ENCODE measurements around the gene NRXN2.

The NRXN2 gene

DNA sequence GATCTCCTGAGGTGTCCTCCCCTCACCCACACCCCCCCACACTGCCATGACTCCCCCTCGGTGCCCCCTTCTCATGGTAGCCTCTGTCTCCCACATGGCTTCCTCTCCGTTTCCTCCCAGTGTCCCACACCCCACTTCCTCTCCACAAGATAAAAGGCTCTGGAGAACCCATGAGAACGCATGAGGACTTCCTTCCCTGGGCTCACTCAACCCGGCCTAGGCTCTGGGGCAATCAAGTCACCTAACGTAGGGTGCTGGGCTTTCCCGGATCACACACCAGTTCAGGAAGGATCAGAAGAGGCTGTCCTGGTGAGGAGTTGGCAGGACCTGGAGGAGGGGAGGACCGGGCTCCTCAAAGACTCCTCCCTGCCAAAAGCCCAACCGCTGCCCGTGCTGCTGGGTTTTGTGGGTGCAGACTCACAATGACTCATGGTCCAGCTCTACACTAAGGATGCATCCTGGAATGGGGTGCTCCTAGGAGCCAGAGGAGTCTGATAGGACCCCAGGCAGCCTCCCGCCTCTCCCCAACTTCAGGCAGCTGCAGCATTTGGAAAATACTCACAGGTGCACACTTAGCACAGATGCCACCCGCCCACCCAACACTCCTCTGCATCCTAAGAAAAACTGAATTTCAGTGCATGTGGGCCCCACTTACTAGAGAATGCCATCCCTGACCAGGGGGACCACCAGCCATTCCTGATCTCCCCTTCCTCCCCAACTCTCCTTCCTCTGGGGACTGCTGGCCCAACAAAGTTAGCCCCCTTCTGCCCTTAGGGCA, 110.9 kb downstream of the NRXN2 start:
- ChIA-PET CTCF (interaction anchor here (1.0 to 1.4 kb wide), 2 partner anchors 32 to 38 kb away, joined by 3 read pairs; no protein-coding TSS in a partner anchor), POLR2A (no interaction called here)
- Histone ChIP-seq H3K9me3 (ENCODE audit: control extremely low read depth in 1 of 5, control insufficient read depth in 4 of 5, insufficient read depth in 2 of 5, low read depth in 1 of 5, low read length in 4 of 5) (no peaks in the 10 kb centered on the region), H3K4me1 (ENCODE audit: control extremely low read depth in 1 of 4, control insufficient read depth in 4 of 4, insufficient read depth in 4 of 4, low read length in 3 of 4) (peaks cover 0 to 72% (median 39%) of the 10 kb centered on the region in 4 experiments), H3K36me3 (ENCODE audit: control insufficient read depth in 4 of 4, insufficient read depth in 4 of 4, low read length in 3 of 4) (no peaks in the 10 kb centered on the region), H3K27ac (ENCODE audit: insufficient read depth in 1 of 2, low read depth in 1 of 2, low read length in 2 of 2, poor library complexity in 1 of 2, severe bottlenecking in 2 of 2) (no peak overlapping the region), H3K27me3 (replicated peaks in 2 of 5; ENCODE audit: control insufficient read depth in 4 of 5, insufficient read depth in 5 of 5, low read length in 4 of 5) (no peaks in the 10 kb centered on the region), H3K4me3 (ENCODE audit: control insufficient read depth in 1 of 7, extremely low read depth in 1 of 7, insufficient read depth in 4 of 7, low read depth in 2 of 7, low read length in 6 of 7) (peak overlapping the region in 2 of 7 experiments; percentile 16 to 33)
- peak; percentile 15 to 61 (median 51) for DNase-seq
- 93% methylated on average over 2 of the region's 11 CpGs for WGBS (ENCODE audit: insufficient coverage)

DNA sequence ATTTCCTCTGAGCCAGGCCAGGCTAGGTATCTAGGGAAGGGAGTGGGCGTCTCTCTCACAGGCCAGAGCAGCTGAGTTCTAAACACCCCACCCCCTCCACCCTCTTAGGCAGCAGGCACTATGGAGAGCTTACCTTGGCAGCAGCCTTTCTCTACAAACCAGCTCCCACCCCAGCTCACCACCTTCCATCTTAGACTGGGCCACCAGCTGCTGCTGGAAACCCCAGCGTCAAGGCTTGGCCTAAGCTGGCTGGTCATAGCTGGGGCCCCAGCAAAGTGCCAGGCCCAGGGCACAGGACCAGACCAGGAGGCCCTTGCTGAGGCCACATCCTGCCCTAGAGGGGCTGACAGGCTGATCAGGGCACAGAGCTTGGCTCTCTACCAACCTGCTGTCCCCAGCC, 111.8 kb downstream of the NRXN2 start:
- DNase-seq: no peak
- Histone ChIP-seq H3K4me3 (ENCODE audit: control insufficient read depth in 1 of 7, extremely low read depth in 1 of 7, insufficient read depth in 4 of 7, low read depth in 2 of 7, low read length in 6 of 7) (peak overlapping the region in 1 of 7 experiments; percentile 16), H3K27ac (ENCODE audit: insufficient read depth in 1 of 2, low read depth in 1 of 2, low read length in 2 of 2, poor library complexity in 1 of 2, severe bottlenecking in 2 of 2) (no peak overlapping the region), H3K36me3 (ENCODE audit: control insufficient read depth in 4 of 4, insufficient read depth in 4 of 4, low read length in 3 of 4) (no peaks in the 10 kb centered on the region), H3K4me1 (ENCODE audit: control extremely low read depth in 1 of 4, control insufficient read depth in 4 of 4, insufficient read depth in 4 of 4, low read length in 3 of 4) (peaks cover 0 to 72% (median 39%) of the 10 kb centered on the region in 4 experiments), H3K27me3 (replicated peaks in 2 of 5; ENCODE audit: control insufficient read depth in 4 of 5, insufficient read depth in 5 of 5, low read length in 4 of 5) (no peaks in the 10 kb centered on the region), H3K9me3 (ENCODE audit: control extremely low read depth in 1 of 5, control insufficient read depth in 4 of 5, insufficient read depth in 2 of 5, low read depth in 1 of 5, low read length in 4 of 5) (no peaks in the 10 kb centered on the region)
- POLR2A ChIA-PET: no interaction called here
- CTCF ChIA-PET: interaction anchor here (1.0 to 1.4 kb wide), 3 partner anchors 33 to 153 kb away, joined by 3 read pairs; no protein-coding TSS in a partner anchor
- 86% methylated on average over 1 of the region's 2 CpGs for WGBS (ENCODE audit: insufficient coverage)

DNA sequence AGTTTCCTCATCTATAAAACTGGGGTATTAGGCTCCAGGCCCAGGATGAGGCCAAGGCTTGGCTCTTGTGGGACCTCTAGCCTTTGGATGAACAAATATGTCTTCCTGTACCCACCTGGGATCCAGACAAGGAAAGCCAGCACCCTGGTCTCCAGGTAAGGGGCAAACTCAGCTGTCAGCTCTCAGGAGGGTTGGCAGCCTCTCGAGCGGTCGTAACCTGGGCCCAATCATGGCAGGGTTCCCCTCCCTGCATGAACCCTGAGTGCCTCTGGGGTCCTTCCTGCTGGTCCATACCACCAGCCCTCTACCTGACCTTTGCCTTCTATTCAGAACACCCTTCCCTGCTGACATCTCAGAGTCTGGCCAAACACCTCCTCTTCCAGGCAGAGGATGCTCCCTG, 112.4 kb downstream of the NRXN2 start:
- 100% methylated on average over 3 of the region's 3 CpGs for WGBS (ENCODE audit: insufficient coverage)
- Histone ChIP-seq H3K27me3 (replicated peaks in 2 of 5; ENCODE audit: control insufficient read depth in 4 of 5, insufficient read depth in 5 of 5, low read length in 4 of 5) (no peaks in the 10 kb centered on the region), H3K4me3 (ENCODE audit: control insufficient read depth in 1 of 7, extremely low read depth in 1 of 7, insufficient read depth in 4 of 7, low read depth in 2 of 7, low read length in 6 of 7) (no peak overlapping the region), H3K9me3 (ENCODE audit: control extremely low read depth in 1 of 5, control insufficient read depth in 4 of 5, insufficient read depth in 2 of 5, low read depth in 1 of 5, low read length in 4 of 5) (no peaks in the 10 kb centered on the region), H3K36me3 (ENCODE audit: control insufficient read depth in 4 of 4, insufficient read depth in 4 of 4, low read length in 3 of 4) (no peaks in the 10 kb centered on the region), H3K4me1 (ENCODE audit: control extremely low read depth in 1 of 4, control insufficient read depth in 4 of 4, insufficient read depth in 4 of 4, low read length in 3 of 4) (peaks cover 0 to 72% (median 39%) of the 10 kb centered on the region in 4 experiments), H3K27ac (ENCODE audit: insufficient read depth in 1 of 2, low read depth in 1 of 2, low read length in 2 of 2, poor library complexity in 1 of 2, severe bottlenecking in 2 of 2) (no peak overlapping the region)
- POLR2A ChIA-PET: no interaction called here
- CTCF ChIA-PET: interaction anchor here (1.1 to 1.6 kb wide), 4 partner anchors 39 to 153 kb away, joined by 3 to 7 read pairs (median 3); no protein-coding TSS in a partner anchor
- DNase-seq: no peak

DNA sequence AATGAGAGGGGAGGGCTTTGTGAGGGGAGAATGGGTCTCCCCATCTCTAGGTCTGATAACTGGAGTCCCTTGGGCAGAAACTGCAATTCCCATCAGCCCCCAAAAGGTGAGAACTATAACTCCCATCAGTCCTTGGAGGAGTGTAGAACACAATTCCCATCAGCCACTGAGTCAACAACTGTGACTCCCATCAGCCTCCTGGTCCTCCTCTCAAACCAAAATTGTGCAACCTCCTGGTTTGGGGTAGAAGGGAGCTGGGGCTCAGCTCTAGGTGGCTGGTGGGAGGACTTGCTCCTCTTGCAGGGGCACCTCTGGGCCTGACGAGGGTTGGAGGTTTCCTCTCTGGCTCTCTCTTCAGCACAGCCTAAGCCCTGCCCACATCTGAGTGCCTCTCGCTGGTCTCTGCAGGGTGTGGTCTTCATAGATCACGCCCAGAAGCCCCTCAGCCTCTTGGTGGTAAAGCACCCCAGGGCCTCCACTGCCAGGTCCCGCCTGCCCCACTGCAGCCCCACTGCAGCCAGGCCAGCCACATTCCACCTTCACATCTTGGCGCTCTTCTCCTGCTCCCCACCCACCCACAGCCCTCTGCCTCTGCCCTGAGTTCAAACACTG, 113.5 kb downstream of the NRXN2 start:
- Histone ChIP-seq H3K27ac (ENCODE audit: insufficient read depth in 1 of 2, low read depth in 1 of 2, low read length in 2 of 2, poor library complexity in 1 of 2, severe bottlenecking in 2 of 2) (no peak overlapping the region), H3K4me3 (ENCODE audit: control insufficient read depth in 1 of 7, extremely low read depth in 1 of 7, insufficient read depth in 4 of 7, low read depth in 2 of 7, low read length in 6 of 7) (no peak overlapping the region), H3K9me3 (ENCODE audit: control extremely low read depth in 1 of 5, control insufficient read depth in 4 of 5, insufficient read depth in 2 of 5, low read depth in 1 of 5, low read length in 4 of 5) (no peaks in the 10 kb centered on the region), H3K27me3 (replicated peaks in 2 of 5; ENCODE audit: control insufficient read depth in 4 of 5, insufficient read depth in 5 of 5, low read length in 4 of 5) (no peaks in the 10 kb centered on the region), H3K36me3 (ENCODE audit: control insufficient read depth in 4 of 4, insufficient read depth in 4 of 4, low read length in 3 of 4) (no peaks in the 10 kb centered on the region), H3K4me1 (ENCODE audit: control extremely low read depth in 1 of 4, control insufficient read depth in 4 of 4, insufficient read depth in 4 of 4, low read length in 3 of 4) (peaks cover 0 to 61% (median 33%) of the 10 kb centered on the region in 4 experiments)
- ChIA-PET CTCF (interaction anchor here (0.8 to 1.6 kb wide), 3 partner anchors 16 to 43 kb away, joined by 3 to 7 read pairs (median 3); no protein-coding TSS in a partner anchor), POLR2A (interaction anchor here (0.5 kb wide), 1 partner anchor 55 kb away, joined by 6 read pairs; no protein-coding TSS in a partner anchor)
- 94% methylated on average over 5 of the region's 5 CpGs for WGBS (ENCODE audit: insufficient coverage)
- no peak for DNase-seq

DNA sequence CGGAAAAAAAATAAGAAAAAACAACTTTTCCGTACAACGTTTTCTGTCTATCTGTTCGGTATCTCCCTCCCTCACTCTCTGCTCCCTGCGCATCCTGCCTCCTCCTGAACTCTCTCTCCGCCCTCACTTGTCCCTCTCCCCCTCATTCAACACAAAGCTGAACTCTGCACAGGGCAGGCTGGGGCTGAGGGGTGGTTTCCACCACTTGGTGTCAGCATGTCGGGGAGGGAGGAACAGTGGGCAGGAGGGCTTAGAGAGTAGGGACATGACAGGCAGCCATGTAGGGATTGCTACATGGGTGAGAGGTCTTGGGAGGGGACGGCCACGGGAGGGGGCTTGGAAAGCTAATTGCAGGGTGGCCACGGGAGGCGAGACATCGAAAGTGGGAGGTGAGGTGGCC, 114.4 kb downstream of the NRXN2 start:
- POLR2A ChIA-PET: no interaction called here
- H3K4me1 ChIP-seq (ENCODE audit: control extremely low read depth in 1 of 4, control insufficient read depth in 4 of 4, insufficient read depth in 4 of 4, low read length in 3 of 4): peaks cover 0 to 52% (median 28%) of the 10 kb centered on the region in 4 experiments
- no peaks in the 10 kb centered on the region for H3K27me3 ChIP-seq (replicated peaks in 2 of 5; ENCODE audit: control insufficient read depth in 4 of 5, insufficient read depth in 5 of 5, low read length in 4 of 5)
- WGBS (ENCODE audit: insufficient coverage): 98% methylated on average over 7 of the region's 12 CpGs
- H3K36me3 ChIP-seq (ENCODE audit: control insufficient read depth in 4 of 4, insufficient read depth in 4 of 4, low read length in 3 of 4): no peaks in the 10 kb centered on the region
- DNase-seq: no peak
- CTCF ChIA-PET: interaction anchor here (1.6 kb wide), 1 partner anchor 43 kb away, joined by 3 read pairs; no protein-coding TSS in a partner anchor
- no peaks in the 10 kb centered on the region for H3K9me3 ChIP-seq (ENCODE audit: control extremely low read depth in 1 of 5, control insufficient read depth in 4 of 5, insufficient read depth in 2 of 5, low read depth in 1 of 5, low read length in 4 of 5)
- no peak overlapping the region for H3K4me3 ChIP-seq (ENCODE audit: control insufficient read depth in 1 of 7, extremely low read depth in 1 of 7, insufficient read depth in 4 of 7, low read depth in 2 of 7, low read length in 6 of 7)
- H3K27ac ChIP-seq (ENCODE audit: insufficient read depth in 1 of 2, low read depth in 1 of 2, low read length in 2 of 2, poor library complexity in 1 of 2, severe bottlenecking in 2 of 2): no peak overlapping the region

DNA sequence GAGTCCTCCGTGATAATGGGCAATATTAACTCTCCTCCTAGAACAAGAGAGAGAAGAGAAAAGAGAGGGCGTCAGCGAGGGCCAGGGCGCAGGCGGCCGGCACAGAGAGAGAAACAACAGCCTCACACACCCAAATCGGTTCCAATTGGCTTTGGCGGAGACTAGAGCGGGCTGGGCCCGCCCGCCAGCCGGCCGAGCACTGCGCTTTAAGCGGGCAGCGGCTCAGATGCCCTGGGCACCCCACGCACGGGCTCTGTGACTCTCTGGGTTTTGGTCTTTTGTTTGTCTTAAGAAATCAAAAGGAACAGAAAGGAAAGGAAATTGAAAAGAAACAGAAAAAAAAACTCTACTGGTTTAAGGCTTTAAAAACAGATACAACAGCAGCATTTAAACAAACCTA, 115.0 kb downstream of the NRXN2 start:
- ChIA-PET CTCF (no interaction called here), POLR2A (no interaction called here)
- Histone ChIP-seq H3K9me3 (ENCODE audit: control extremely low read depth in 1 of 5, control insufficient read depth in 4 of 5, insufficient read depth in 2 of 5, low read depth in 1 of 5, low read length in 4 of 5) (no peaks in the 10 kb centered on the region), H3K4me3 (ENCODE audit: control insufficient read depth in 1 of 7, extremely low read depth in 1 of 7, insufficient read depth in 4 of 7, low read depth in 2 of 7, low read length in 6 of 7) (no peak overlapping the region), H3K4me1 (ENCODE audit: control extremely low read depth in 1 of 4, control insufficient read depth in 4 of 4, insufficient read depth in 4 of 4, low read length in 3 of 4) (peaks cover 0 to 46% (median 27%) of the 10 kb centered on the region in 4 experiments), H3K27me3 (replicated peaks in 2 of 5; ENCODE audit: control insufficient read depth in 4 of 5, insufficient read depth in 5 of 5, low read length in 4 of 5) (no peaks in the 10 kb centered on the region), H3K27ac (ENCODE audit: insufficient read depth in 1 of 2, low read depth in 1 of 2, low read length in 2 of 2, poor library complexity in 1 of 2, severe bottlenecking in 2 of 2) (no peak overlapping the region), H3K36me3 (ENCODE audit: control insufficient read depth in 4 of 4, insufficient read depth in 4 of 4, low read length in 3 of 4) (no peaks in the 10 kb centered on the region)
- no peak for DNase-seq
- 97% methylated on average over 11 of the region's 18 CpGs for WGBS (ENCODE audit: insufficient coverage)
